Measurements from ENCODE around the gene FAM83G.

FAM83G gene

GRCh38 chr17:19003543-19004420 is 782 bp downstream of the FAM83G start:
- peaks cover 2% of the 10 kb centered on the region for H3K36me3 ChIP-seq (replicated peaks)
- peak overlapping the region; percentile 66 for H3K4me3 ChIP-seq (ENCODE audit: low read depth, low read length)
- H3K27me3 ChIP-seq (replicated peaks): no peaks in the 10 kb centered on the region
- in situ Hi-C loops (cut with HindIII; ENCODE audit: low pct_ligation_motif_present, low sequenced_read_pairs): no loop called here
- DNase-seq: no peak
- H3K27ac ChIP-seq: no peak overlapping the region
- TF ChIP-seq CTCF (IDR thresholded peaks at IDR 0.05; ENCODE audit: low read depth, low read length, missing control alignments): no peak

- no peak overlapping the region for H3K27ac ChIP-seq
- in situ Hi-C loops (cut with HindIII; ENCODE audit: low pct_ligation_motif_present, low sequenced_read_pairs): no loop called here
- peaks cover 2% of the 10 kb centered on the region for H3K36me3 ChIP-seq (replicated peaks)
- no peaks in the 10 kb centered on the region for H3K27me3 ChIP-seq (replicated peaks)
- peak overlapping the region; percentile 66 for H3K4me3 ChIP-seq (ENCODE audit: low read depth, low read length)
- no peak for DNase-seq
- TF ChIP-seq CTCF (IDR thresholded peaks at IDR 0.05; ENCODE audit: low read depth, low read length, missing control alignments): no peak
Observed at GRCh38 chr17:19002805-19003542, 1.6 kb downstream of the FAM83G start.

GRCh38 chr17:19001907-19002590 is 2.5 kb downstream of the FAM83G start:
- Histone ChIP-seq H3K27me3 (replicated peaks) (no peaks in the 10 kb centered on the region), H3K27ac (no peak overlapping the region), H3K36me3 (replicated peaks) (peaks cover 2% of the 10 kb centered on the region), H3K4me3 (ENCODE audit: low read depth, low read length) (no peak overlapping the region)
- in situ Hi-C loops (cut with HindIII; ENCODE audit: low pct_ligation_motif_present, low sequenced_read_pairs): no loop called here
- TF ChIP-seq CTCF (IDR thresholded peaks at IDR 0.05; ENCODE audit: low read depth, low read length, missing control alignments): no peak
- DNase-seq: no peak

GRCh38 chr17:19000531-19001325 is 3.8 kb downstream of the FAM83G start:
- DNase-seq: peak; percentile 68
- no peak for TF ChIP-seq CTCF (IDR thresholded peaks at IDR 0.05; ENCODE audit: low read depth, low read length, missing control alignments)
- Histone ChIP-seq H3K4me3 (ENCODE audit: low read depth, low read length) (no peak overlapping the region), H3K27ac (peak overlapping the region; percentile 16), H3K36me3 (replicated peaks) (peaks cover 2% of the 10 kb centered on the region), H3K27me3 (replicated peaks) (no peaks in the 10 kb centered on the region)
- in situ Hi-C loops (cut with HindIII; ENCODE audit: low pct_ligation_motif_present, low sequenced_read_pairs): no loop called here

GRCh38 chr17:18999911-19000310 is 4.7 kb downstream of the FAM83G start:
- TF ChIP-seq CTCF (IDR thresholded peaks at IDR 0.05; ENCODE audit: low read depth, low read length, missing control alignments): no peak
- Histone ChIP-seq H3K27ac (no peak overlapping the region), H3K36me3 (replicated peaks) (peaks cover 2% of the 10 kb centered on the region), H3K27me3 (replicated peaks) (no peaks in the 10 kb centered on the region), H3K4me3 (ENCODE audit: low read depth, low read length) (no peak overlapping the region)
- in situ Hi-C loops (cut with HindIII; ENCODE audit: low pct_ligation_motif_present, low sequenced_read_pairs): no loop called here
- DNase-seq: no peak

Measured in brain microvascular endothelial cell (primary cell).